Mesodermal cell (in vitro differentiated cells): Measurements from ENCODE around the gene RASA4B.
"Not testable (repeated sequence)": the region's sequence is repeated elsewhere in the genome, so short reads cannot be mapped to it uniquely, and the experiment has no call there.

Experiments
- H3K27ac ChIP-seq: 2 replicates; pipeline ENCODE4 v1.7.0; 2013; ENCODE audit warnings: mild to moderate bottlenecking, low read depth, low read length, moderate library complexity; ENCODE audit not compliant: severe bottlenecking
- H3K36me3 ChIP-seq: 2 replicates; pipeline ENCODE4 v1.7.1; 2013; ENCODE audit warnings: mild to moderate bottlenecking, low read length, moderate library complexity; ENCODE audit not compliant: control insufficient read depth, insufficient read depth
- H3K4me1 ChIP-seq: one replicate; pipeline ENCODE4 v1.7.1; 2013; ENCODE audit warnings: mild to moderate bottlenecking, low read length; ENCODE audit not compliant: insufficient read depth, control insufficient read depth, poor library complexity, severe bottlenecking
- H3K4me3 ChIP-seq: 2 replicates; pipeline ENCODE4 v1.7.0; 2013; ENCODE audit warnings: low read length, control low read depth, mild to moderate bottlenecking; ENCODE audit not compliant: insufficient read depth, poor library complexity, severe bottlenecking; ENCODE audit errors: extremely low read depth
- H3K9me3 ChIP-seq: 2 replicates; pipeline ENCODE4 v1.7.1; 2013; ENCODE audit warnings: mild to moderate bottlenecking, low read length, moderate library complexity; ENCODE audit not compliant: control insufficient read depth
- WGBS, 2 experiments: methylation state at CpG; one replicate each; pipeline ENCODE4 v1.1.5; 2013; ENCODE audit warnings: missing lambda C conversion rate in 2 of 2; ENCODE audit not compliant: insufficient coverage in 2 of 2; 5-methylcytosine and 5-hydroxymethylcytosine counted together

Gene RASA4B

DNA sequence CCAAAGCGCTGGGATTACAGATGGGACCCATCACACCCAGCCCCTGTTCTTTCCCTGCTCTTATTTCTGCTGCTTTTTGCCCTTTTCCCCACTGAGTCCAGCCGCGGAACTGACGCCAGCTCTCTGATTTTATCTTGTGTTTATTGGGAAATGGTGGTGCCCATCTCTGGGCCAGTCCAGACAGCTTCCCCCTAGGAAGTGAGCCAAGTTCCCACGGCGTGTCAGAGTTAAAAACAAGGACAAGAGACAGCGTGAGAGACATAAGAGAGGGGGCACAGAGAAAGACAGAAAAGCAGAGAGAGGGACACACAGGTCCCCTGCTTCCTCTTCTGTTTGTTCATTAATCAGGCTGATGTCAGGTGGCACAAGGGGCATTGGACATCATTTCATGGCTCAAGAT, 14.0 kb upstream of the RASA4B start:
- WGBS, 2 experiments = no CpG with 5 or more reads among the region's 7 CpGs
- not testable (repeated sequence) for H3K9me3 ChIP-seq, H3K36me3 ChIP-seq, H3K4me3 ChIP-seq, H3K4me1 ChIP-seq, H3K27ac ChIP-seq

DNA sequence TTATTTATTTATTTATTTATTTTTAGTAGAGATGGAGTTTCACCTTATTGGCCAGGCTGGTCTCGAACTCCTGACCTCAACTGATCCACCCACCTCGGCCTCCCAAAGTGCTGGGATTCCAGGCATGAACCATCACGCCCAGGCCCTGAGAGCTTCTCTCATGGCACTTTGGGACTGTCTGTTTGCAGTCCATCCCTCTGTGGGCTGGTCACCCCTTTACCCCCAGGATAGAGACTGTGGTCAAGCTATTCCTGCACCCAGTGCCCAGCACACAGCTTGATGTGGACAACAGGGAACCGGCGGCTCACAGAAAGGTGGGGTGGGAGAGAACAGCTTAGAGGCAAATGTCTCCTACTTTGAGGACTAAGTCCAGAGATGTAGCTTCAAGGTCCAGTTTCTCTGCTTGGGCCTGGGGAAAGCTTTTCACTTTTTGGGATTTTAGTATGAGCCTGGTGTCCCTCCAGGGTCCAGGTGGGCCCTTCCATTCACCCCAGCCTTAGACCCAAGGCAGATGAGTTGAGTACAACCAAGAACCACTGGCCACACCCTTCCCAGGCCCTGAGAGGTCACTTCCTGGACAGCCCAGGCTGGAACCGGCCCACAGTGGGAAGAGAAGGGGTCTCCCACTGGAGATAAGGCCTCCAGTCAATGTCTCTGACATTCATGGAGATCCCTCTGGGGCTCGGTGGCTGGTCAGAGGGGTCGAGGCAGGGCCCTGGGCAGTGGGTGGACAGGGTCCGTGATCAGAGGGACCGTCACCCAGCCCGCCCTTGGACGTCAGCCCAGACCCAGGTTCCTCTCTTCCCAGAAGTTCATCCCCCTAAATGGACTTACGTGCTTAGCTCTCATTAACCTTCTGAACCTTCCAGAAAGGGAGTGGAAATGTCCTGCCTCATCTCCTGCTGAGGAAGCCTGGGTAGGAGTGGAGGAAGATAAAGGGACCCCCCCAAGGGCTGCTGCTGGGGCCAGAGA, 10.5 kb upstream of the RASA4B start:
- H3K36me3 ChIP-seq, H3K4me3 ChIP-seq, H3K27ac ChIP-seq, H3K4me1 ChIP-seq, H3K9me3 ChIP-seq: not testable (repeated sequence)
- WGBS, 2 experiments = no CpG with 5 or more reads among the region's 13 CpGs

DNA sequence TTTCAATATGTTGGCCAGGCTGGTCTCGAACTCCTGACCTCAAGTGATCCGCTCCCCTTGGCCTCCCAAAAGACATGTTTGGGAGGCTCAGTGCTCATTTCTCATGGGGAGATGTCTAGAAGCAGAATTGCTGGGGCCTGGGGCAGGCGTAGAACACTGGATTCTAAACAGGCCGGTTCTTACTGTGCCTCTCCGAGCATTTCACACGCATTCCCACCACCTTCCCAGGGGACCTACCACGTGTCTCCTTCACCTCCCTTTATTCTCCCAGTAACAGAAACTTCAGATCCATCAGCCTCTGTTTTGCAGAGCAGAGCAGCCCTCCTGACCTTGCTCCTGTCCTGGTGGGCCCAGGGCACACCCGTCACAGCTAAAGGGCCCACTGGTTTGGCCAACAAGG, 9.6 kb upstream of the RASA4B start:
- WGBS, 2 experiments = no CpG with 5 or more reads among the region's 8 CpGs
- H3K36me3 ChIP-seq, H3K4me1 ChIP-seq, H3K9me3 ChIP-seq, H3K4me3 ChIP-seq, H3K27ac ChIP-seq: not testable (repeated sequence)

DNA sequence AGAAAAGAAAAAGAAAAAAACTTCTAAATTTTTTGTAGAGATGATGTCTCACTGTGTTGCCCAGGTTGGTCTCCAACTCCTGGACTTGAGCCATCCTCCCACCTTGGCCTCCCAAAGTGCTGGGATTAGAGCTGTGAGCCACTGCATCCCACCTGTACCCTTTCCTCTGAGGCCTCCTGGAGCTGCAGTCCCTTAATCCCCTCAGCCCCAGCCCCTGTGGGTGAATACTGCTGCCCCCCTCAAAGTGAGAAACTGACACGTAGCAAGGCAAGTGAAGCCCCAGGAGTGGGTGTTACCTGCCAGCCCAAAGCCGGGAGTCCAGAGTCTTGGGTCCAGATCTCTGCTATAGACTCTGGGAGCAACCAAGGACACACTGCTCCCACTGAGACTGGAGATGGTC, 7.2 kb upstream of the RASA4B start:
- WGBS, 2 experiments = no CpG with 5 or more reads among the region's 2 CpGs
- H3K36me3 ChIP-seq, H3K9me3 ChIP-seq, H3K27ac ChIP-seq, H3K4me3 ChIP-seq, H3K4me1 ChIP-seq: not testable (repeated sequence)

DNA sequence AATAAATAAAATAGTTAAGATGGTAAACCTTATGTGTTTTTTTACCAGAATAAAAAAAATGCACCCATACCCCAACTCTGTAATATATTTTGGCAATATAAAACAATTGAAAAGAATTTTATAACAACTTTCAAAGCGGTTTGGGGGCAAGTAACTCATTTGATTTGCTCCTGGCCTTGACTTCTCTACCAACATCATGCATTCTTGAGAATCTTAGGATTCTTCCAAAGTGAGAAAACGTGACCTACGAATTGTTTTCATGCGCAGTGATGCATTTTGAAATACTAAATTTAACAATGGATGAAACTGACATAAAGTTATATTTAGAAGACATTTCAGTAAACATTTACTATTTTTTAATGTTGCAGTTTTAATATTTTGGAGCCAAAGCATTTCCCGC, 3.2 kb upstream of the RASA4B start:
- WGBS, 2 experiments = no CpG with 5 or more reads among the region's 5 CpGs
- not testable (repeated sequence) for H3K4me1 ChIP-seq, H3K9me3 ChIP-seq, H3K27ac ChIP-seq, H3K36me3 ChIP-seq, H3K4me3 ChIP-seq

DNA sequence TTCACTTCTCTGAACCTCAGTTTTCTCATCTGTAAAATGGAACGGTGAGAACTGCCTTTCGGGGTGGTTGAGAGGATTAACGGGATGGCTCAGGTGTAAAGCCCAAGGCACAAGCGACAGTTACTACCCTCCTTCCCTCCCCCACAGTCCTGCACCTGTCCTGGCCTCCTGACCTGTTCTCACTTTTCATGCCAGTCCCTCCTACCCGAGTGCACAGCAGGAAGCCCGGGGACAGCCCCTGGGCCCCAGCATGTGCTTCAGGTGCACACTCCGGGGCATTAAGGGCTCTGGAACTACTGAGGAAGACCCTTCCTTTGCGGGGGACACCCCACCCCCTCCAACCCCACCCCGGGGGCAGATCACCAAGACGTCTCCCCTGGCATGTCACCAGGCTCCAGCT, 626 bp downstream of the RASA4B start:
- no CpG with 5 or more reads among the region's 10 CpGs for WGBS, 2 experiments
- not testable (repeated sequence) for H3K9me3 ChIP-seq, H3K4me3 ChIP-seq, H3K27ac ChIP-seq, H3K36me3 ChIP-seq, H3K4me1 ChIP-seq

DNA sequence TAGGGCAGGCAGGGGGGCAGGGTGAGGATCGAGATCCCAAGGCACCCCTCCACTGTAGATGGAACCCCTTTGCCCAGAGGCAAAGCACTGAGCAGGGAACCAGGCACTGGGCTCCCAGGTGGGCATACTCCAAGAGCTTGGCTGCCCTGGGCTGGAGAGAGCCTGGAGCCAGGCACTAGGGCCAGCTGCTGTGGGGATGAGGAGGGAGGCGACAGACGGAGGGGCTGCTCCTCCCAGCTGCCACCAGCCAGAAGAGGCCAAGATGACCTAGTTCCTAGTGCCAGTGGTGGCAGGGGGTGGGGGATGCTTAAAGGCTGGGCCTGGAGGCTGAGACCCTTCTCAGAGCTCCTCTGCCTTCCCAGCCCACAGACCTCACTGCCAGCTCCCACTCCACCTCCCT, 1.7 kb downstream of the RASA4B start:
- not testable (repeated sequence) for H3K27ac ChIP-seq, H3K36me3 ChIP-seq, H3K4me3 ChIP-seq, H3K4me1 ChIP-seq, H3K9me3 ChIP-seq
- whole genome bisulfite sequencing, 2 experiments = no CpG with 5 or more reads among the region's 3 CpGs

DNA sequence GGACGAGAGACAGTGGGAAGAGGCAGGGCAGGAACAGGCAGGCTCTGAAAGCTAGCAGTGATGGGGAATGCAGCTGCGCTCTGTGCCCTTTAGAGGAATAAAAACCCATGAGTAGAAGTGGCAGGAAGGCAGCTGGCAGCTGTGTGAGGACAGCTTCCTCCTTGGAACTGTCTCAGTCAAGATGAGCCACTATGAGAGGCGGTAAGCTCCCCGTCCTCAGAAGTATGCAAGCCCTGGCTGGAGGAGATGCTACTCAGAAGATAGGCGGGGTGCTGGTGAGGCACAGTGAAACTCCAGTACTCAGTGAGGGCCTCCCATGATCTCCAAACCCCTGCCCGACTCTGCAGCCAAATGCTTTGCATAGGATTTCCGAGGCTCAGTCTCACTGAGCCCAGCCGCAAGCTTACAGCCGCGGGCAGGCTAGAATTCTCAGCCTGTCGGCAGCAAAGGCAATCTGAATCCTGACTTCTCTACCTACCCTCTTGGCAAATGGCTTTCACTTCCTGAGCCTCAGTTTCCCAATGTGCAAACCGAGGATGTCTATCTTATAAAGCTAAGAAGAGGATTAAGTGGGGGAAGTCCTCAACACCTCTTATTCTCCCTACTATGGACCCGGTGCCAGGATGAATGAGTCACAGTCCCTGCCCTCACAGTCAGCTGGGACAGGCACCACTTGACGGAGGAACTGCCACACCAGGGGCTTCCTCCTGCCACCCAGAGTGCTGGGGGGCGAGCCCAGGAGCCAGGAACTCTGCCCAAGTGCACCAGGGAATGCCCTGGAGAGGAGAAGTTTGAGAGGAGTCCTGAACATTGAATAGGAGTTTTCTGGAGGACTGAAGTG, 2.5 kb downstream of the RASA4B start:
- no CpG with 5 or more reads among the region's 15 CpGs for WGBS, 2 experiments
- H3K4me3 ChIP-seq, H3K4me1 ChIP-seq, H3K9me3 ChIP-seq, H3K27ac ChIP-seq, H3K36me3 ChIP-seq: not testable (repeated sequence)

DNA sequence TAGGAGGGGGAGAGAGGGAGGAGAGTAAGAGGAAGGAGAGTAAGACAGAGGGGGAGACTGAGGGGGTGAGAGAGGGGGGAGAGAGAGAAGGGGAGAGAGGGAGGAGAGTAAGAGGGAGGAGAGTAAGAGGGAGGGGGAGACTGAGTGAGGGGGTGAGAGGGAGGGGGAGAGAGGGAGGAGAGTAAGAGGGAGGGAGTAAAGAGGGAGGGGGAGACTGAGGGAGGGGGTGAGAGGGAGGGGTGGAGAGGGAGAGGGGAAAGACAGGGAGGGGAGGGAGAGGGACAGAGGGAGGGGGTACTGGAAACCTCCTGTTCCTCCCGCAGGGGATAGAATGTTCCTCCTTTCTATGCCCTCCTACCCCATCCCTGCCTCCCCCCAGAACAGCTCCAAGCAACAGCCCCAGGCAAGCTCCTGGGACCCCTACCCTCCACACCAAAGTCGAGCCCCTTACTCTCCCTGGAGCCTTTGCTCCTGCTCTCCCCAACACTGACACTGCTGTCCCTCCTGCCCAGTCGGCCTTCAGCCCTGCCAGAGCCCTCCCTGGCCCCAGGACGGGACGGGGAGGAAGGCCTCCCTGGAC, 4.8 kb downstream of the RASA4B start:
- WGBS, 2 experiments = 13% methylated on average over 1 of the region's 5 CpGs; no CpG with 5 or more reads in 1 of the 2 experiments
- peak overlapping the region; percentile 26 for H3K4me3 ChIP-seq
- not testable (repeated sequence) for H3K36me3 ChIP-seq, H3K9me3 ChIP-seq, H3K4me1 ChIP-seq
- peak overlapping the region; percentile 59 for H3K27ac ChIP-seq

DNA sequence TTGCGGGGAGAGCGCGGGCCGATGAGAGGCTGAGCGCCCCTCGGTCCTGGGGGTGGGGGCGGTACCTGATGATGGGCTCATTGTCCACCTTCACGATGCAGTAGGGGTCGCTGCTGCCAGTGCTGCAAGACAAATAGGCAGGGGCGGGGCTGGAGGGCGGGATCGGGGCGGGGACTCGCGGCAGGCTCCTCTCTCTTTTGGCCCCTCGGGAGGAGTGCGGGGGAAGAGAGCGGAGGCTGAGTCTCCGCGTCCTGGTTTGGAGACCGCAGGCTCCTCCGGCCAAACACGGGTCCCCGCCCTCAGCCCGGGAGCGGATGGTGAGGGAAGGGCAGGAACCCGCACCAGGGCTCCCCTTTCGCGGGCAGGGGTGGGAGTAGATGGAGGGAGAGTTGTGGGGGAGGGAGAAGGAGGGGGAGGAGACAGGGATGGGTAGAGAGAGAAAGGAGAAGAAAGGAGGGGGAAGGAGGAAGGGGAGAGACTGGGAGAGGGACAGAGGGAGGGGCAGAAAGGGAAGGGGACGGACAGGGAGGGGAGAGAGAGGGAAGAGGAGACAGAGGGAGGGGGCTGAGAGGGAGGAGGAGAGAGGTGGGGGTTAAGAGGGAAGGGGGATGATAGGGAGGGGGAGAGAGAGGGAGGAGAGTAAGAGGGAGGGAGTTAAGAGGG, 5.6 kb downstream of the RASA4B start:
- H3K4me1 ChIP-seq, H3K27ac ChIP-seq: not testable (repeated sequence)

More for the DNA sequence above, 5.6 kb downstream of the RASA4B start:
- not testable (repeated sequence) for H3K36me3 ChIP-seq, H3K9me3 ChIP-seq
- no CpG with 5 or more reads among the region's 30 CpGs for WGBS, 2 experiments
- H3K4me3 ChIP-seq = peak overlapping the region; percentile 26
